B cell (primary cell): ENCODE data around the gene EPB41L4A. TPM values are rescaled to one million over a fixed set of nuclear protein-coding genes. Genes with fewer than 3 reads are reported as not detected.

Experiments
- ATAC-seq: fragments of 200-7000 bp; cut with Tn5 transposase; one replicate; pipeline ENCODE4 v1.10.0; 2021; ENCODE audit warnings: low read depth, mild to moderate bottlenecking, moderate number of reproducible peaks, moderate library complexity
- CTCF ChIA-PET: fragments of 350-600 bp; sonication (Branson Sonifier 250); formaldehyde crosslinking; loops from one replicate; lab custom pipeline; 2021; ENCODE audit warnings: antibody characterized with exemption, inconsistent platforms; lab: Charles Lee
- POLR2A ChIA-PET: fragments of 350-600 bp; sonication (Branson Sonifier 250); formaldehyde crosslinking; loops from one replicate; lab custom pipeline; 2021; ENCODE audit warnings: antibody characterized with exemption; lab: Charles Lee
- DNase-seq: peaks from one replicate; pipeline ENCODE4 v3.0.0; 2013
- H2AFZ ChIP-seq: 2 replicates; pipeline ENCODE4 v1.6.1; 2012; ENCODE audit warnings: mild to moderate bottlenecking, low read depth, low read length; ENCODE audit not compliant: insufficient read depth, poor library complexity, severe bottlenecking
- H3K27ac ChIP-seq, 2 donors: 1 replicate in 1 of 2; 2 replicates in 1 of 2; pipeline ENCODE4 v1.5.1; 2012 to 2013; ENCODE audit warnings: low read length in 2 of 2, mild to moderate bottlenecking in 2 of 2, moderate library complexity in 1 of 2
- H3K27me3 ChIP-seq, 4 experiments: fragments of 200-600 bp in 1 of 4; sonication (generic) in 1 of 4; replicated peaks in 1 of 4; 1 replicate in 2 of 4; 2 replicates in 2 of 4; pipeline versions ENCODE4 v1.6.1 to v1.7.0; 2013 to 2016; ENCODE audit warnings: low read length in 3 of 4, mild to moderate bottlenecking in 2 of 4, mixed read lengths in 1 of 4, moderate library complexity in 1 of 4; ENCODE audit not compliant: insufficient read depth in 4 of 4, control insufficient read depth in 3 of 4; ENCODE audit errors: control extremely low read depth in 1 of 4
- H3K36me3 ChIP-seq, 2 experiments: replicated peaks in 1 of 2; 1 replicate in 1 of 2; 2 replicates in 1 of 2; pipeline versions ENCODE4 v1.6.1 to v1.7.1; 2013; ENCODE audit warnings: low read length in 1 of 2; ENCODE audit not compliant: insufficient read depth in 2 of 2, control insufficient read depth in 1 of 2; ENCODE audit errors: control extremely low read depth in 1 of 2, extremely low read depth in 1 of 2
- H3K4me1 ChIP-seq, 2 donors: fragments of 200-600 bp in 1 of 2; sonication (generic) in 1 of 2; 1 replicate in 1 of 2; 2 replicates in 1 of 2; pipeline versions ENCODE4 v1.5.1 to v1.6.1; 2013 to 2017; ENCODE audit warnings: low read length in 2 of 2; ENCODE audit not compliant: control insufficient read depth in 2 of 2, insufficient read depth in 2 of 2
- H3K4me2 ChIP-seq: replicated peaks from 2 replicates; pipeline ENCODE3; 2012; ENCODE audit warnings: mild to moderate bottlenecking, low read depth, low read length; ENCODE audit not compliant: poor library complexity, severe bottlenecking
- H3K4me3 ChIP-seq, 5 experiments: fragments of 200-600 bp in 1 of 5; sonication (generic) in 1 of 5; 1 replicate in 3 of 5; 2 replicates in 2 of 5; pipeline versions ENCODE4 v1.5.1 to v1.7.0; 2011 to 2016; ENCODE audit warnings: low read length in 4 of 5, mild to moderate bottlenecking in 4 of 5, low read depth in 2 of 5, control low read depth in 1 of 5, moderate library complexity in 1 of 5; ENCODE audit not compliant: insufficient read depth in 1 of 5; ENCODE audit errors: control extremely low read depth in 1 of 5, extremely low read depth in 1 of 5
- H3K79me2 ChIP-seq: fragments of 200-600 bp; sonication (generic); one replicate; pipeline ENCODE4 v1.6.0; 2016; ENCODE audit warnings: low read length; ENCODE audit not compliant: control insufficient read depth, insufficient read depth
- H3K9ac ChIP-seq: fragments of 200-600 bp; sonication (generic); 2 replicates; pipeline ENCODE4 v1.6.1; 2017; ENCODE audit warnings: mild to moderate bottlenecking, low read length, moderate library complexity
- H3K9me3 ChIP-seq, 3 donors: one replicate each; pipeline versions ENCODE4 v1.6.1 to v1.7.1; 2013; ENCODE audit warnings: low read length in 2 of 3; ENCODE audit not compliant: control insufficient read depth in 2 of 3, insufficient read depth in 1 of 3; ENCODE audit errors: control extremely low read depth in 1 of 3
- H4K20me1 ChIP-seq: 2 replicates; pipeline ENCODE4 v1.6.0; 2012; ENCODE audit warnings: mild to moderate bottlenecking, low read length; ENCODE audit not compliant: insufficient read depth, control insufficient read depth, poor library complexity, severe bottlenecking
- H3K27ac Mint-ChIP-seq: one replicate; pipeline ENCODE4 v1.8.0; 2021; ENCODE audit warnings: mixed read lengths
- H3K27me3 Mint-ChIP-seq: one replicate; pipeline ENCODE4 v1.8.0; 2021; ENCODE audit warnings: mixed read lengths
- H3K4me1 Mint-ChIP-seq: one replicate; pipeline ENCODE4 v1.8.0; 2021; ENCODE audit warnings: mixed read lengths
- H3K4me3 Mint-ChIP-seq: one replicate; pipeline ENCODE4 v1.8.0; 2021; ENCODE audit warnings: mixed read lengths
- H3K9me3 Mint-ChIP-seq: one replicate; pipeline ENCODE4 v1.8.0; 2022; ENCODE audit warnings: mixed read lengths; ENCODE audit not compliant: insufficient read depth
- CTCF ChIP-seq: fragments of 200-600 bp; IDR thresholded peaks from one replicate; pipeline ENCODE4 v1.8.0; 2022; ENCODE audit warnings: antibody characterized with exemption, mild to moderate bottlenecking
- EZH2 ChIP-seq: IDR thresholded peaks from 2 replicates; pipeline ENCODE4 v1.6.1; 2012; ENCODE audit warnings: borderline replicate concordance, low read depth, mild to moderate bottlenecking, moderate library complexity, low read length; ENCODE audit not compliant: insufficient read depth, poor library complexity, severe bottlenecking
- WGBS: methylation state at CpG from one replicate; pipeline ENCODE4 v1.1.5; 2013; ENCODE audit warnings: missing lambda C conversion rate; ENCODE audit not compliant: insufficient coverage; 5-methylcytosine and 5-hydroxymethylcytosine counted together
- intact Hi-C: fragments of 100-400 bp; cut with micrococcal nuclease; formaldehyde crosslinking; loops from one replicate; pipeline ENCODE4 v1.10.0; 2022
- polyA plus RNA-seq: library from polyadenylated mRNA; depleted of rRNA; stranded (reverse); fragments of >200 nt; gene quantifications from 2 replicates; pipeline ENCODE4 v1.2.3, GENCODE V29; 2012
- total RNA-seq, 2 donors: library from RNA; stranded (reverse); fragments of 120-200 nt in 1 of 2; gene quantifications; 1 replicate in 1 of 2; 2 replicates in 1 of 2; pipeline versions ENCODE4 v1.2.3 to v1.2.4, GENCODE V29; 2013 to 2022

Gene EPB41L4A
- total and polyA plus RNA-seq, 2 donors (not counting 1 experiment from before 2014, with no cell fraction given): 1.8 to 12.9 TPM

- no peak overlapping the region for H3K27ac ChIP-seq
- no peak overlapping the region for H3K9ac ChIP-seq
- DNase-seq (no peak), ATAC-seq (no peak)
- whole genome bisulfite sequencing: no CpG with 5 or more reads among the region's 2 CpGs
- ChIA-PET POLR2A (interaction anchor here (0.6 kb wide), 1 partner anchor 521 kb away, joined by 5 read pairs; no protein-coding TSS in a partner anchor), CTCF (no interaction called here)
- H3K4me1 ChIP-seq: no peaks in the 10 kb centered on the region
- no peaks in the 10 kb centered on the region for H3K79me2 ChIP-seq
- no peak overlapping the region for H3K4me3 Mint-ChIP-seq
- no peaks in the 10 kb centered on the region for H3K36me3 ChIP-seq
- H4K20me1 ChIP-seq: no peaks in the 10 kb centered on the region
- no peaks in the 10 kb centered on the region for H3K9me3 Mint-ChIP-seq
- no peak overlapping the region for H3K4me2 ChIP-seq
- no peak overlapping the region for H3K4me3 ChIP-seq
- intact Hi-C loops: no loop called here
- H3K9me3 ChIP-seq: no peaks in the 10 kb centered on the region
- H3K27me3 Mint-ChIP-seq: peaks cover 50% of the 10 kb centered on the region
- no peak overlapping the region for H3K27ac Mint-ChIP-seq
- H3K4me1 Mint-ChIP-seq: no peaks in the 10 kb centered on the region
- no peak overlapping the region for H2AFZ ChIP-seq
- peaks cover 0 to 5% (median 0%) of the 10 kb centered on the region in 4 experiments for H3K27me3 ChIP-seq
- TF ChIP-seq EZH2 (no peak), CTCF (no peak)
Measured at GRCh38 chr5:112202694-112203093, 216.4 kb downstream of the EPB41L4A start.

GRCh38 chr5:112201141-112201540 lies 217.9 kb downstream of the EPB41L4A start:
- Histone ChIP-seq H4K20me1 (no peaks in the 10 kb centered on the region), H2AFZ (no peak overlapping the region), H3K36me3 (no peaks in the 10 kb centered on the region), H3K79me2 (no peaks in the 10 kb centered on the region), H3K4me3 (no peak overlapping the region), H3K9me3 (no peaks in the 10 kb centered on the region), H3K27ac (no peak overlapping the region), H3K4me1 (no peaks in the 10 kb centered on the region), H3K4me2 (no peak overlapping the region), H3K27me3 (peaks cover 0 to 5% (median 0%) of the 10 kb centered on the region in 4 experiments), H3K9ac (no peak overlapping the region)
- no peaks in the 10 kb centered on the region for H3K9me3 Mint-ChIP-seq
- intact Hi-C loops: no loop called here
- POLR2A ChIA-PET: no interaction called here
- 88% methylated on average over 1 of the region's 3 CpGs for WGBS
- DNase-seq (no peak), ATAC-seq (no peak)
- no peak overlapping the region for H3K27ac Mint-ChIP-seq
- peaks cover 34% of the 10 kb centered on the region for H3K27me3 Mint-ChIP-seq
- CTCF ChIA-PET: no interaction called here
- TF ChIP-seq EZH2: no peak
- TF ChIP-seq CTCF: no peak
- no peak overlapping the region for H3K4me3 Mint-ChIP-seq
- H3K4me1 Mint-ChIP-seq: no peaks in the 10 kb centered on the region
